ENCODE results near the gene TMEM52.

- TF ChIP-seq CTCF (IDR thresholded peaks at IDR 0.05) (no peak), ZFX (IDR thresholded peaks at IDR 0.05; ENCODE audit: borderline replicate concordance) (no peak)
Measured at GRCh38 chr1:1899266-1899966, 19.7 kb downstream of the TMEM52 start.
